Caco-2 (cell line): ENCODE data around the gene GPER1. TPM values are rescaled to one million over a fixed set of nuclear protein-coding genes. Genes with fewer than 3 reads are reported as not detected.
A peak's percentile ranks its signal among the peaks of the same experiment; 100 is the strongest.

Experiments used
- BruUV-seq: library from RNA; stranded (reverse); fragments of 400-500 nt; replicated peaks from 2 replicates; lab custom pipeline; 2021; lab: Mats Ljungman, UMichigan
- CTCF ChIA-PET: fragments of 300-600 bp; sonication (Branson Sonifier 250); formaldehyde crosslinking; loops from one replicate; lab custom pipeline; 2022; ENCODE audit warnings: antibody characterized with exemption; lab: Charles Lee
- POLR2A ChIA-PET: fragments of 300-600 bp; sonication (Branson Sonifier 250); formaldehyde crosslinking; loops from one replicate; lab custom pipeline; 2022; ENCODE audit warnings: antibody characterized with exemption; lab: Charles Lee
- DNase-seq, 2 experiments: peaks; one replicate each; pipeline versions ENCODE4 v3.0.0 to v3.0.0-alpha.2; 2020 to 2022
- H3K27me3 ChIP-seq: replicated peaks from 2 replicates; pipeline ENCODE4 v1.6.0; 2011; ENCODE audit warnings: low read length; ENCODE audit not compliant: control insufficient read depth, insufficient read depth
- H3K36me3 ChIP-seq: 2 replicates; pipeline ENCODE4 v1.5.1; 2011; ENCODE audit warnings: low read length; ENCODE audit not compliant: control insufficient read depth, insufficient read depth
- H3K4me1 ChIP-seq: fragments of 250-450 bp; sonication (Bioruptor Pico); 2 replicates; pipeline ENCODE4 v1.5.1; 2020; ENCODE audit warnings: mild to moderate bottlenecking
- H3K4me3 ChIP-seq: 2 replicates; pipeline ENCODE4 v1.5.1; 2011; ENCODE audit warnings: low read depth, mild to moderate bottlenecking, control low read depth, low read length
- H3K9me3 ChIP-seq: fragments of 250-450 bp; sonication (Bioruptor Pico); 2 replicates; pipeline ENCODE4 v1.5.1; 2020; ENCODE audit warnings: mild to moderate bottlenecking, moderate library complexity
- H3K27ac Mint-ChIP-seq: one replicate; pipeline ENCODE4 v1.8.0; 2022; ENCODE audit warnings: mixed read lengths; ENCODE audit not compliant: unreplicated experiment
- H3K27me3 Mint-ChIP-seq: one replicate; pipeline ENCODE4 v1.8.0; 2022; ENCODE audit warnings: mixed read lengths; ENCODE audit not compliant: insufficient read depth, unreplicated experiment
- H3K36me3 Mint-ChIP-seq: one replicate; pipeline ENCODE4 v1.8.0; 2022; ENCODE audit warnings: mild to moderate bottlenecking, mixed read lengths; ENCODE audit not compliant: insufficient read depth, unreplicated experiment
- H3K4me1 Mint-ChIP-seq: one replicate; pipeline ENCODE4 v1.8.0; 2022; ENCODE audit warnings: low read depth, mixed read lengths; ENCODE audit not compliant: unreplicated experiment
- H3K4me3 Mint-ChIP-seq: one replicate; pipeline ENCODE4 v1.8.0; 2022; ENCODE audit warnings: mild to moderate bottlenecking, moderate library complexity, mixed read lengths; ENCODE audit not compliant: unreplicated experiment
- H3K9me3 Mint-ChIP-seq: one replicate; pipeline ENCODE4 v1.8.0; 2022; ENCODE audit warnings: mixed read lengths; ENCODE audit not compliant: unreplicated experiment
- CTCF ChIP-seq, 2 experiments: fragments of 200-600 bp in 1 of 2; IDR thresholded peaks; 1 replicate in 1 of 2; 2 replicates in 1 of 2; pipeline versions ENCODE4 v1.5.1 to v1.8.0; 2011 to 2022; ENCODE audit warnings: antibody characterized with exemption in 1 of 2, control low read depth in 1 of 2, inconsistent platforms in 1 of 2, low read depth in 1 of 2, low read length in 1 of 2, mild to moderate bottlenecking in 1 of 2, moderate library complexity in 1 of 2; ENCODE audit not compliant: insufficient read depth in 1 of 2, severe bottlenecking in 1 of 2, unreplicated experiment in 1 of 2
- intact Hi-C: fragments of 100-400 bp; cut with micrococcal nuclease; formaldehyde crosslinking; loops from one replicate; pipeline ENCODE4 v1.10.0; 2022; ENCODE audit not compliant: unreplicated experiment
- total RNA-seq: library from RNA; stranded (reverse); gene quantifications from 2 replicates; pipeline ENCODE4 v1.2.3, GENCODE V29; 2022

GPER1 gene
- total RNA-seq, 1 experiment from 2014 or later: 0.25 TPM

- H3K9me3 ChIP-seq: no peaks in the 10 kb centered on the region
- Mint-ChIP-seq H3K27me3 (no peaks in the 10 kb centered on the region), H3K27ac (no peak overlapping the region), H3K9me3 (no peaks in the 10 kb centered on the region), H3K4me3 (no peak overlapping the region), H3K4me1 (no peaks in the 10 kb centered on the region), H3K36me3 (peaks cover 5% of the 10 kb centered on the region)
- H3K4me3 ChIP-seq: no peak overlapping the region
- TF ChIP-seq CTCF (IDR thresholded peaks at IDR 0.05; ENCODE audit: insufficient read depth in 1 of 2, low read depth in 1 of 2, low read length in 1 of 2, severe bottlenecking in 1 of 2, unreplicated experiment in 1 of 2): no peak
- H3K36me3 ChIP-seq: no peaks in the 10 kb centered on the region
- H3K4me1 ChIP-seq: no peaks in the 10 kb centered on the region
- no TSS peak for BruUV-seq
- ChIA-PET POLR2A (no interaction called here), CTCF (interaction anchor here (0.5 kb wide), 1 partner anchor 24 kb away, joined by 4 read pairs; no protein-coding TSS in a partner anchor)
- intact Hi-C loops: no loop called here
- no peaks in the 10 kb centered on the region for H3K27me3 ChIP-seq
- DNase-seq: peak in 1 of 2 experiments; percentile 14
These were observed 22.4 kb downstream of the GPER1 start for GRCh38 chr7:1110358-1110757.

GRCh38 chr7:1111156-1111555 is 23.2 kb downstream of the GPER1 start:
- ChIA-PET CTCF (no interaction called here), POLR2A (no interaction called here)
- intact Hi-C loops: no loop called here
- Histone ChIP-seq H3K4me3 (no peak overlapping the region), H3K9me3 (no peaks in the 10 kb centered on the region), H3K4me1 (no peaks in the 10 kb centered on the region), H3K27me3 (no peaks in the 10 kb centered on the region), H3K36me3 (no peaks in the 10 kb centered on the region)
- Mint-ChIP-seq H3K9me3 (no peaks in the 10 kb centered on the region), H3K27me3 (no peaks in the 10 kb centered on the region), H3K4me1 (no peaks in the 10 kb centered on the region), H3K4me3 (no peak overlapping the region), H3K36me3 (peaks cover 10% of the 10 kb centered on the region), H3K27ac (no peak overlapping the region)
- TF ChIP-seq CTCF (IDR thresholded peaks at IDR 0.05; ENCODE audit: insufficient read depth in 1 of 2, low read depth in 1 of 2, low read length in 1 of 2, severe bottlenecking in 1 of 2, unreplicated experiment in 1 of 2): no peak
- BruUV-seq: no TSS peak
- DNase-seq: no peak

GRCh38 chr7:1112109-1112508 is 24.2 kb downstream of the GPER1 start:
- TF ChIP-seq CTCF (IDR thresholded peaks at IDR 0.05; ENCODE audit: insufficient read depth in 1 of 2, low read depth in 1 of 2, low read length in 1 of 2, severe bottlenecking in 1 of 2, unreplicated experiment in 1 of 2): no peak
- Histone ChIP-seq H3K9me3 (no peaks in the 10 kb centered on the region), H3K4me3 (no peak overlapping the region), H3K27me3 (no peaks in the 10 kb centered on the region), H3K4me1 (no peaks in the 10 kb centered on the region), H3K36me3 (no peaks in the 10 kb centered on the region)
- Mint-ChIP-seq H3K4me1 (no peaks in the 10 kb centered on the region), H3K27me3 (no peaks in the 10 kb centered on the region), H3K4me3 (no peak overlapping the region), H3K36me3 (peaks cover 10% of the 10 kb centered on the region), H3K27ac (no peak overlapping the region), H3K9me3 (no peaks in the 10 kb centered on the region)
- ChIA-PET CTCF (no interaction called here), POLR2A (no interaction called here)
- intact Hi-C loops: no loop called here
- no TSS peak for BruUV-seq
- peak in 1 of 2 experiments; percentile 15 for DNase-seq
